ELR (cell line): ENCODE data around the gene FAM210B.
A peak's percentile ranks its signal among the peaks of the same experiment; 100 is the strongest.
"Not testable (repeated sequence)": the region's sequence is repeated elsewhere in the genome, so short reads cannot be mapped to it uniquely, and the experiment has no call there.

ENCODE experiments used
- DNase-seq: peaks from one replicate; pipeline ENCODE4 v3.0.0-alpha.2; 2015; ENCODE audit warnings: low read depth

FAM210B gene

DNA sequence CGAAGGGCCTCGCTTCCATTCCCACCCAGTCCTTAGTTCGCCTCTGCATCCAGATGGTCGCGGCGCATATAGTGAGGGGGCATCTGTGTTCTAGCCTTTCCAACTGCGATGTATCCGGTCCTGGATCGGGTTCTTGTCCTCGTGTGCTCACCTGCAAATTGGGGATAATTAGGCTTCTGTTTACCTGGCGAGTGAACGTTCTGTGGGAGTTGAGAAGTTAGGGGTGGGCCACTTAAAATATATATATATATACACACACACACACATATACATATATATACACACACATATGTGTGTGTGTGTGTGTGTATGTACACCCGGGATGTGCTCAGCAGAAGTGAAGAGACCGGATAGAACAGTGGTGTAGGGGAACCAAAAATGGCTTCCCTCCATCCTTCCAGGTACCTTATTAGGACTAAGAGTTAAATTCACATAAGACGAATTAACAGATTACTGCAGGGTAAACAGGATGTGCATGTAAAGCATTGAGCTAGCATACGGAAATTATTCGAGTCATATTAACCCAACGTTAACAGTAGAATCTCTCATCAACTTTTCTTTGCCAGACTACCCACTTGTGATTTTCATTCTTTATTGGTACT, 34.2 kb downstream of the FAM210B start:
- peak; percentile 48 for DNase-seq

DNA sequence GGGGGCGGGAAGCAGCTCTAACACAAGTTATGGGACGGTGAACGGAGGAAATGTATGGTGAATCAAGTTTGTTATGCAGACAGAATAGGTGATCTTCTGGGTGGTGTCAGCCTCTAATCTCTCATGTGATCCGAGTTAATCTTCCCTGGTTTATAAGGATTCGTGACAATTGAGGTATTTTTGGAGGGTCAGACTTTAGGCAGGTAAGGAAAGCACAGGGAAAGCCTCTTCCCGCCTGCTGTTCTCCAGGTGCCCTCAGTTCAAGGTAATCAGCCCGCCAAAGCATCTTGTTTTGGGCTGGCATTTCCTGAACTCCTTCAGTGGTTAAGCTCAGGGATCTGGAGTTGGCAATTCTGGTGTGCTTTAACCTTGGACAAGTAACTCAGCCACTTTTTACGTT, 34.9 kb downstream of the FAM210B start:
- DNase-seq = no peak

DNA sequence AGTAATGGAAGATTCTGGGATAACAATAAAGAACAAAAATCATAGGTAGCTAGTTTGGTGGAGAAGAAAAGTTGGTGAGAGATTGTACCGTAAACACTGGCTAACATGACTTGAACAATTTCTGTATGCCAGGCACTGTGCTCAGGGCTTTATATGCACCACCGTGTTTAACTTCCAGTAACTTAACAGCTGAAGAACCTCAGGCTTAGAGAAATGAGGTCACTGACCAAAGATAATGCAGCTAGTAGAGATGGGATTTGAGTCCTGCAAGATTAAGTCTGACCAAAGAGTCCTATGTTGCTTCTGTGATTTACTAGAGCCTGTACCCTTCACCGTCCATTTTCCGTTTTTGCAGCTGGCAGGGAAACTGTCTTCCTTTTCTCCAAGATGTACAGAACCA, 36.4 kb downstream of the FAM210B start:
- no peak for DNase-seq

GRCh38 chr20:56400001-56400640, 41.3 kb downstream of the FAM210B start:
- DNase-seq = peak; percentile 84

GRCh38 chr20:56403465-56403864, 44.7 kb downstream of the FAM210B start:
- DNase-seq = no peak

- DNase-seq = not testable (repeated sequence)
Measured at GRCh38 chr20:56405356-56405755, 46.6 kb downstream of the FAM210B start.

DNA sequence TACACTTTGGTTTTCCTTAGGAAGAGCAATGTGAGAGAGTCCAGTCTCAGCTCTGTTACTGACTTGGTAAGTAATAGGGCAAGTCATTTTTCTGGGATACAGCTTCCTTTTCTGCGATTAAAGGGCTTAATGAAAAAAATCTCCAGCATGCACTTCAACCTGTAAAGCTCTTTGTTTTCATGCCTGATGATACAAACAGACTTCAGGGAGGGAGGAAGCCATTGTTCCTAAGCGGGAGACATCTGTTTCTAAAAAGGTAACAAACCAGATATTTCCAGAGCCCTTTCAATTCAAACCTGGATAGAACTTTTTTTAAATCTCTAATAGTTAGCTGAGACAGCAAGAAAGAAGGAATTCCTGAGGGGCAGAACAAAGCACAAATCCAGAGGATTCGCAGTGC, 48.1 kb downstream of the FAM210B start:
- no peak for DNase-seq

- peak; percentile 30 for DNase-seq
Measured at GRCh38 chr20:56409521-56409920, 50.7 kb downstream of the FAM210B start.

DNA sequence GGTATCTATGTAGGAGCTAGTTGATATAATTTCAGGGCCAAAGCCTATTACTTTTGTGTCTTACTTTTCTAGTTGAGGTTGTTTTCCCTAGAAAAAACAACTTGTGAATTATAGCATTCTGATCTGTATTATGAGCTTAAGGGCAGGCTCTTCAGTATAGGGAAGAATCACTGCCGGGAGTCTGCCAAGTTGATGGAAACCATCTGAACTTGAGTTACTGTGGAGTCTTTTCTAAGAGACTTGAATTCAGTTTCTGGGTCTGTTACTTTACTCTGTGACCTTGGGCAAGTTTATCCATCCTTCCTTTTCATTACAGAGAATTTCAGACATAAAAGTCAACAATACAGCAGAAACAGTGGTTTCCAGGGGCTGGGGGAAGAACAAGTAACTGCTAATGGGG, 51.2 kb downstream of the FAM210B start:
- no peak for DNase-seq

- not testable (repeated sequence) for DNase-seq
Measured at GRCh38 chr20:56411287-56411686, 52.5 kb downstream of the FAM210B start.

- no peak for DNase-seq
Measured at GRCh38 chr20:56411759-56412472, 53.1 kb downstream of the FAM210B start, which contains the start of gene CASS4. Gene CASS4, plus strand, starts transcription at chr20:56412260. Its CDS starts 199 bp downstream, at chr20:56412459.

- DNase-seq = no peak
Measured at GRCh38 chr20:56412473-56412790, 53.7 kb downstream of the FAM210B start.

DNA sequence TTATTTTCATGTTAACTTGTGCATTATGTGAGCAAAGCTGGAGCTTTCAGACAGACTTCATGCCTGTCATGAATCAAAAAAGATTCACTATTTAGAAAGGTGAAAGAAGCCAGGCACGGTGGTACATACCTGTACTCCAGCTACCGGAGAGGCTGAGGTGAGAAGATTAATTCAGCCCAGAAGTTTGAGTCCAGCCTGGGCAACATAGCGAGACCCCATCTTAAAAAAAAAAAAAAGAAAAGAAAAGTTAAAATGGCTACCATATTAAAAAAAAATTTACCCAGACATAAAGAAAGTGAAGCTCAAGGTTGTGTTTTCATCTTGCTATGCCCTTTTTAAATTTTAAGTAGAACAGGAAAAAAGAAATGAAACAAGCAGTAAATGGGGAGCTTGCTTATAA, 54.2 kb downstream of the FAM210B start:
- DNase-seq = no peak

DNA sequence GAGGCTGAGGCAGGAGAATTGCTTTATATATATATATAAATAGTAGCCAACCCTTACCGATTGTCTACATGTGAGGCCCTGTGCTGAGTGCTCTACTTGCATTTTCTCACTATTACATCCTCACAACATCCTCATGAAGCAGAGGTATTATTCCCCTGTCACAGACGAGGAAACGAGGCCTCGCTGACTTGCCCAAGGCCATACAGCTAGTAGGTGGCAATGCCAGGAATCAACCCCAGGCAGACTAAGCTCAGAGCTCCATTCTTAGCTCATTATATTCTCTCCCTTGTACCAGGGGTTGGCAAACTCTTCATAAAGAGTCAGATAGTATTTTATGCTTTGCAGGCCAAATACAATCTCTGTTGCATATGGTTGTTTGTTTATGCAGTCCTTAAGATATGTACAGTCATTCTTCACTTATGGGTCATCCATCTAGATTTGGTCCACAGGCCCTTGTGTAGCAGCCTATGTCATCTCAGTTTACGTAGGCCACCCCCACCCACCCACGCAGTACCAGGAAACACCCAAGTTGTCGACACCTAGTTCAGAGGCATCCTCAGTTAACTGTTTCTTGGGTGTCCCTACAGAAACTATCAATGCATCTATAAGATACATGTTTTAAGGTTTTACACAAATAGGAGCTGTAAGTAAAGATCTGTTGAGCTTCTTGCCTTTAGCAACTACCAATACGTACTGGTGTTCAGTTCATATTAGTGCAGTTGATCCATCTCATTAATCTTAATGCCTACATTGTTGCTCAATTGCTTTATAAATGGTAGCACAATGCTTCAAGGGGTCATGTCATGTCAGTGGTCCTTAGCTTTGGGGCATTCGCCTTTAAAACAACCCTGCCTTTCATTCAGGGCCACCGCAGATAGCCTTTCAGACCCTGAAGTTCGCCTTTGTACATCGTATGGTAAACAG, 56.3 kb downstream of the FAM210B start:
- peak; percentile 79 for DNase-seq

DNA sequence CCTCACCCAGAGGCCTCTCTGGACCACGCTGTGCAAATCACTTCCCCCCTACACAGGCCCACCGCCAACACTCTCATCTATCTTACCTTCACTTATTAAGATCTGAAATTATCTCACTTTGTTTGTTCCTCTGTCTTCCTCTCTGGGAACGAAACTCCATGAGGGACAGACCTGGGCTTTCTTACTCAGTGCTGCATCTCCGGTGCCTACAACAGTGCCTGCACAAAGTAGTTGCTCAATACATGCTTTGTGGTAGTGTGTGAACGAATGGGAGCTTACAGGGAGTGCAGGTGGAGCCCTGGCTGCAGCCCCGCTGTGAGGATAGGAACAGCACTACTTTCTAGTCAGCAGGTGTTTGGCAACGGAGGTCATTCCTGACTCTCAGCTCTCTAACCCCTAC, 58.6 kb downstream of the FAM210B start:
- DNase-seq = no peak

DNA sequence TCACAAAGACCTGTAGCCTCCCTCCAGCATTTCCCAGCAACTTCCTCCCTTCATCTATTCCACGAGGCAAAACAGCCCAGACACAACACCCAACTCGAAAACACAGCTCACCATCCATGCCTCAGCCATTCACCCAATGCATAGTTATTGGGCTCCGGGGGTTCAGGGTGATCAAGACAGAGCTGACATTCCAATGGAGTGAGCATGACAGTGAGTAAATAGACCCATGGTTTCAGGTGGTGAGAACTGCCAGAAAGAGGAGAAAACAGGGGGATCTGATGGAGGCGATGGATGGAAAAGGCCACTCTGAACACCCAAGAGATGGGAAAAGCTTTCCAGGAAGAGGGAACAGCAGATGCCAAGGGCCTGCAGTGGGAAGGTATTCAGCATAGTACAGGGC, 59.1 kb downstream of the FAM210B start:
- DNase-seq = peak; percentile 86
